Eye (tissue), 1 donor: ENCODE measurements around the gene UBXN10.

Experiments
- DNase-seq: peaks from one replicate; pipeline ENCODE4 v3.0.0-alpha.2; 2015

UBXN10 gene

GRCh38 chr1:20184481-20184900, 1.4 kb upstream of the UBXN10 start:
- no peak for DNase-seq

GRCh38 chr1:20184997-20185833, 681 bp upstream of the UBXN10 start:
- DNase-seq: no peak

GRCh38 chr1:20187103-20187812, 1.4 kb downstream of the UBXN10 start:
- DNase-seq: no peak

- no peak for DNase-seq
Observed at GRCh38 chr1:20187813-20188454, 2.0 kb downstream of the UBXN10 start.

GRCh38 chr1:20188455-20188817, 2.5 kb downstream of the UBXN10 start:
- no peak for DNase-seq

- DNase-seq: no peak
Observed at GRCh38 chr1:20189664-20190063, 3.8 kb downstream of the UBXN10 start.

- DNase-seq: no peak
Observed at GRCh38 chr1:20190256-20191160, 4.6 kb downstream of the UBXN10 start.

GRCh38 chr1:20191266-20191825, 5.5 kb downstream of the UBXN10 start:
- DNase-seq: no peak

- no peak for DNase-seq
Observed at GRCh38 chr1:20192364-20192763, 6.5 kb downstream of the UBXN10 start.

GRCh38 chr1:20192871-20193411, 7.0 kb downstream of the UBXN10 start:
- no peak for DNase-seq

GRCh38 chr1:20194224-20194623, 8.3 kb downstream of the UBXN10 start:
- no peak for DNase-seq

GRCh38 chr1:20194757-20195461, 9.0 kb downstream of the UBXN10 start:
- peak; percentile 49 for DNase-seq

GRCh38 chr1:20195462-20195780, 9.5 kb downstream of the UBXN10 start:
- DNase-seq: no peak

- DNase-seq: no peak
Observed at GRCh38 chr1:20197329-20197791, 11.5 kb downstream of the UBXN10 start.

- no peak for DNase-seq
Observed at GRCh38 chr1:20198296-20198695, 12.4 kb downstream of the UBXN10 start.

- no peak for DNase-seq
Observed at GRCh38 chr1:20198918-20199317, 13.0 kb downstream of the UBXN10 start.

- no peak for DNase-seq
Observed at GRCh38 chr1:20199403-20199802, 13.5 kb downstream of the UBXN10 start.

GRCh38 chr1:20199840-20200239, 13.9 kb downstream of the UBXN10 start:
- DNase-seq: no peak

- no peak for DNase-seq
Observed at GRCh38 chr1:20200966-20201365, 15.1 kb downstream of the UBXN10 start.

GRCh38 chr1:20202166-20202565, 16.3 kb downstream of the UBXN10 start:
- no peak for DNase-seq

GRCh38 chr1:20207546-20207945, 21.6 kb downstream of the UBXN10 start:
- DNase-seq: no peak
